ENCODE measurements around the gene CYP26C1.

Gene CYP26C1

DNA sequence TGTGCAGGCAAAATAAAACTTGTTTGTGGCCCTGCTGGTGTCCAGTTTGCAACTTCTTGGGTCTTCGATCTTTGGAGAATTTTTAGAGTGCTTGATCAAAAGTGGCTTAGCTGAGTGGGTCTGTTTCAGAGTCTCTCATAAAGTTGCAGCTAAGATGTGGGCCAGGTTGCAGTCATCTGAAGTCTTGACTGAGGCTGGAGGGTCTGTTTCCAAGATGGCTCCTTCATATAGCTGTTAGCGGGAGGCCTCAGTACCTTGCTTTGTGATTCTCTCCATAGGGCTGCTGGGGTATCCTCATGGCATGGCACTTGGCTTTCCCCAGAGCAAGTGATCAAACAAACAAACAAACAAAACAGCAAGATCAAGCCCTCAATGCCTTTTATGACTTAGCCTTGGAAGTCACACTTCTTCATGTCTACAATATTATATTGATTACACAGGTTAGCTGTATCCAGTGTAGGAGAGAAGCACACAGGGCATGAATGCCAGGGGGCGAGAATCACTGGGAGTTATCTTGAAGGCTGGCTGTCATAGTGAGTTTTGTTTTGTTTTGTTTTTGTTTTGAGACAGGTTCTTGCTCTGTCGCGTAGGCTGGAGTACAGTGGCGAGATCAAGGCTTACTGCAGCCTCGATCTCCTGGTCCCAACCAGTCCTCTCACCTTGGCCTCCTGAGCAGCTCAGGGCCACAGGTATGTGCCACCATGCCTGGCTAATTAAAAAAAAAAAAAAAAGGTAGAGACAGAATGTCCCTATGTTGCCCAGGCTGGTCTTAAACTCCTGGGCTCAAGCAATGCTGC, 23.3 kb downstream of the CYP26C1 start:
- no peak overlapping the region for H3K4me3 ChIP-seq (ENCODE audit: low read depth, low read length)
- no peaks in the 10 kb centered on the region for H3K36me3 ChIP-seq (ENCODE audit: control insufficient read depth, insufficient read depth, low read length)
- no peaks in the 10 kb centered on the region for H3K9me3 ChIP-seq (ENCODE audit: control insufficient read depth, insufficient read depth, low read length)
- H3K27me3 ChIP-seq (ENCODE audit: control insufficient read depth, insufficient read depth, low read length) = peaks cover 10% of the 10 kb centered on the region
- peaks cover 12% of the 10 kb centered on the region for H3K4me1 ChIP-seq (ENCODE audit: control insufficient read depth, insufficient read depth, low read length)
- no peak overlapping the region for H3K9ac ChIP-seq (ENCODE audit: low read depth, low read length)

DNA sequence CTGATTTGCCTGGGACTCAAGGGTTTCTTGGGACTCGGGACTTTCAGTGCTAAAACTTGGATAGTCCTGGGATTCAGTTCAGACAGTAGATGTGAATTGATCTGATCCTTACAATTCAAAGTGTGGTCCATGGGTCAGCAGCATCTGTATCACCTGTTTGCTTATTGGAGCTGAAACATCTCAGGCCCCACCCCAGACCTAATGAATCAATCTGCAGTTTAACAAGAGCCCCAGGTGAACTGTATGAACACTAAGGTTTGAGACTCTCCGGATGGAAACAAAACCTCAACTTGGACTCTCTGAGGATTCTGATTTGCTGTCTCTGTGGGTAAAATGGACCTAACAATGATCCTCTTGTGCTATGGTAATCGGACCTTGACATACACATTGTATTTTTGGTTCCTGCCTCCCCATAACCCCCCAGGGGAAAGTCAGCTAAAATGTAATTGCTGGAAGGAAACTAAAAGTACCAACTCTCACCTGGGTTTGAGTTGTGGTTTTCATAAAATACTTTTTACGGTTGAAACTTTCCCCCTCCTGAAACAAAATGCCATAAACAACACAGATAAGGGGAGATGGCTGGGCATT, 24.8 kb downstream of the CYP26C1 start:
- Histone ChIP-seq H3K4me3 (ENCODE audit: low read depth, low read length) (no peak overlapping the region), H3K4me1 (ENCODE audit: control insufficient read depth, insufficient read depth, low read length) (peaks cover 9% of the 10 kb centered on the region), H3K36me3 (ENCODE audit: control insufficient read depth, insufficient read depth, low read length) (no peaks in the 10 kb centered on the region), H3K9me3 (ENCODE audit: control insufficient read depth, insufficient read depth, low read length) (no peaks in the 10 kb centered on the region), H3K27me3 (ENCODE audit: control insufficient read depth, insufficient read depth, low read length) (no peaks in the 10 kb centered on the region), H3K9ac (ENCODE audit: low read depth, low read length) (no peak overlapping the region)

DNA sequence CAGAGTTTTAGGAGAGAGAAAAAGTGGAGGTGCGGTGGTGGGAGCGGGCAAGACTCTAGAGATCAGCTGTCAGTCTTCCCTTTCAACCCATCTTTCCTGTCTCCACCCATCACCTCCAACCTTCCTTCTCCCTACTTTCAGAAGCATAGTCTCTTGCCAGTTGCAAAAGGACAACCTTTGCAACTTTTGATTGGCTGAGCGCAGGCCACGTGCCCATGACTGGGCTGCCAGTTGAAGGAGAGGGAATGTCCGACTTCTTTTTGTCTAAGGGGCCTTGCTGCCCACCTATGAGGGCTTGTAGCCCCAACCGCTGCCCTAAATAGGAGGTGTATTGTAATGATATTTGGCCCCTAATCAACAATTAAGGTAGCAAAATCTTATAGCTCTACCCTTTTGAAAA, 25.7 kb downstream of the CYP26C1 start:
- Histone ChIP-seq H3K9me3 (ENCODE audit: control insufficient read depth, insufficient read depth, low read length) (no peaks in the 10 kb centered on the region), H3K4me3 (ENCODE audit: low read depth, low read length) (no peak overlapping the region), H3K27me3 (ENCODE audit: control insufficient read depth, insufficient read depth, low read length) (no peaks in the 10 kb centered on the region), H3K9ac (ENCODE audit: low read depth, low read length) (no peak overlapping the region), H3K36me3 (ENCODE audit: control insufficient read depth, insufficient read depth, low read length) (no peaks in the 10 kb centered on the region), H3K4me1 (ENCODE audit: control insufficient read depth, insufficient read depth, low read length) (peaks cover 9% of the 10 kb centered on the region)

DNA sequence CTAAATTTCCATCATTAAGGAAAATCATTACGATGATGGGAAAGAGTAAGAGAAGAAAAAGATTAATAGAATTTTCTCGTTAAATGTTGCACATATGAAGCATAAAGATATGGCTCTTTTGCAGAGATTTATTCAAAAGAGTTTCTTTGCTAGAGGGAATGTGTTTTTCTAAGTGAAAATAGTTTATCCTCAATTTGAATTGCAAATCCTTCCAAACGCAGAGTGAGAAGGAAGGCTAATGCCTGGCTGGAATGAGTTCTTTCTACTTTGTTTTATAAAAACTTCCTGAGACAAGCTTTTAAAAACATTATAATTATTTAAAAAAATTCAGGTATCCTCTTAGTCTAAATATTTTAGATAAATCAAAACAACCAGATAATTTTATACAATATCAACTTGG, 27.2 kb downstream of the CYP26C1 start:
- peaks cover 9% of the 10 kb centered on the region for H3K4me1 ChIP-seq (ENCODE audit: control insufficient read depth, insufficient read depth, low read length)
- H3K36me3 ChIP-seq (ENCODE audit: control insufficient read depth, insufficient read depth, low read length) = no peaks in the 10 kb centered on the region
- no peaks in the 10 kb centered on the region for H3K27me3 ChIP-seq (ENCODE audit: control insufficient read depth, insufficient read depth, low read length)
- H3K9me3 ChIP-seq (ENCODE audit: control insufficient read depth, insufficient read depth, low read length) = no peaks in the 10 kb centered on the region
- H3K4me3 ChIP-seq (ENCODE audit: low read depth, low read length) = no peak overlapping the region
- H3K9ac ChIP-seq (ENCODE audit: low read depth, low read length) = no peak overlapping the region

DNA sequence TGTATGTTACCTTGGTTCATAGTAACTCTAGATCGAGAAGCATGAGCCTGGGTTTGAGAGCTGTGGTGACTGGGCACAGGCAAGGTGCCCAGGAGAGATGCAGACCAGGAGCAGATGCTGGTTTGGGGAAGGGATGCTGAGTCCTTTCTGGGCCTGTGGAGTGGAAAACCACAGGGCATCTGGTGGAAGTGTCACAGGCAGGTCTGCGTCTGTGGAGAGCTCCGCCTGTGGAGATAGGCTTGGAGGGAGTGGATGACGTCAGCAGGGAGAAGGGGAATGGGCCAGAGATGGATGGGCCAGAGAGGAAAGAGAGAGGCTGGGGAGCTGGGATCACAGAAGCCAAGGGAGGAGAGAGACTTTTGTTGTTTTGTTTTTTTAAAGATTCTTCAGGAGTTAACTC, 27.9 kb downstream of the CYP26C1 start:
- Histone ChIP-seq H3K4me1 (ENCODE audit: control insufficient read depth, insufficient read depth, low read length) (peaks cover 9% of the 10 kb centered on the region), H3K4me3 (ENCODE audit: low read depth, low read length) (no peak overlapping the region), H3K36me3 (ENCODE audit: control insufficient read depth, insufficient read depth, low read length) (no peaks in the 10 kb centered on the region), H3K27me3 (ENCODE audit: control insufficient read depth, insufficient read depth, low read length) (no peaks in the 10 kb centered on the region), H3K9me3 (ENCODE audit: control insufficient read depth, insufficient read depth, low read length) (no peaks in the 10 kb centered on the region), H3K9ac (ENCODE audit: low read depth, low read length) (no peak overlapping the region)

DNA sequence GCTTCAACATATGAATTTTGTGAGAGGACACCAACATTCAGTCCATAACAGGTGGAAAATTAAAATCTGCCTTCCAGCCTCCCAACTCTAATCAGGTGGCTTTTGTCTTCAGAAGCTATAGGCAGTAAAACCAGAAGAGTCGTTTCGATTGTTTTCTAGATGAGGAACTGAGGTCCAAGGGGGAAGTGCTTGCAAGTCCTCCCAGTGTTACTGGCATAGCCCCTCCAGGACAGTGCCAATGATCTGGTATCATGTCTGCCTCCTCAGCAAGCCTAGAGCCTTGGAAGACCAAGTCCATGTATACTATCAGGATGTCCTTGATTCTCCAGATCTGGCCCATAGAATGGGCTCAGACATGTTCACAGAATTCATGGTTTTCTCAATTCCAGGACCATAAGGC, 30.0 kb downstream of the CYP26C1 start:
- no peaks in the 10 kb centered on the region for H3K9me3 ChIP-seq (ENCODE audit: control insufficient read depth, insufficient read depth, low read length)
- H3K9ac ChIP-seq (ENCODE audit: low read depth, low read length) = no peak overlapping the region
- H3K4me1 ChIP-seq (ENCODE audit: control insufficient read depth, insufficient read depth, low read length) = peaks cover 9% of the 10 kb centered on the region
- H3K27me3 ChIP-seq (ENCODE audit: control insufficient read depth, insufficient read depth, low read length) = no peaks in the 10 kb centered on the region
- no peak overlapping the region for H3K4me3 ChIP-seq (ENCODE audit: low read depth, low read length)
- H3K36me3 ChIP-seq (ENCODE audit: control insufficient read depth, insufficient read depth, low read length) = no peaks in the 10 kb centered on the region

DNA sequence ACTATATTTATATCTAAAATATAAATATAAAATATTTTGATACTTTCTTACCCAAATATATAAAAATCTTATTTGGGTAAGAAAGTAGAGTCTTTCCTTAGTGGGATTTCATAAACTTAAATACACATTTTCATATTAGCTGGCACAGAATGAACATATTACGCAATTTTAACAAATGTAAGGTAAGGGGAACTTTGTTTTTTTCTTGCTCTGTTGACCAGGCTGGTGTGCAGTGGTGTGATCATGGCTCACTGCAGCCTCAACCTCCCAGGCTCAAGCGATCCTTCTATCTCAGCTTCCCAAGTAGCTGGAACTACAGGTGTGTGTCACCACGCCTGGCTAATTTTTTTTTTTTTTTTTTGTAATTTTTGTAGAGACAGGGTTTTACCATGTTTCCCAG, 31.4 kb downstream of the CYP26C1 start:
- H3K4me1 ChIP-seq (ENCODE audit: control insufficient read depth, insufficient read depth, low read length) = peaks cover 9% of the 10 kb centered on the region
- H3K27me3 ChIP-seq (ENCODE audit: control insufficient read depth, insufficient read depth, low read length) = no peaks in the 10 kb centered on the region
- no peaks in the 10 kb centered on the region for H3K36me3 ChIP-seq (ENCODE audit: control insufficient read depth, insufficient read depth, low read length)

DNA sequence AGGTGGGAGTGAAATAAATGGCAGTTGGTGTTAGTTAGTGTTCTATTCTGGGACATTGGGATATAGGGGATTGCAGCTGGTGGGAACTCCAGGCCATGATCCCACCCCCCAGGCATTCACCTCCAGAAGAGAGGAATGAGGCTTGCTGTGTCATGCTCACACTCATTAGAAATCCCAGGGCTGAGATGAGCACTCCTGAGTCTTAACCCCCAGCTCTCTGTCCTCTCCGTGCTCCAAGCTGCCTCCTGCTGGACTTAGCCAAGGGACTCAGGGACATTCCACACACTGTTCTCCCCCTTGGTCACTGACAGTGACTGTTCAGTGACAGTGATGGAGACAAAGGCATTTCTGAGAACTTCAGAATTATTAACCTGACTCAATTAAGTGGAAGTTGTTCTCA, 34.6 kb downstream of the CYP26C1 start:
- no peak overlapping the region for H3K9ac ChIP-seq (ENCODE audit: low read depth, low read length)
- no peaks in the 10 kb centered on the region for H3K27me3 ChIP-seq (ENCODE audit: control insufficient read depth, insufficient read depth, low read length)
- H3K4me1 ChIP-seq (ENCODE audit: control insufficient read depth, insufficient read depth, low read length) = no peaks in the 10 kb centered on the region
- H3K4me3 ChIP-seq (ENCODE audit: low read depth, low read length) = no peak overlapping the region
- no peaks in the 10 kb centered on the region for H3K36me3 ChIP-seq (ENCODE audit: control insufficient read depth, insufficient read depth, low read length)
- H3K9me3 ChIP-seq (ENCODE audit: control insufficient read depth, insufficient read depth, low read length) = no peaks in the 10 kb centered on the region

More for the DNA sequence above, 31.4 kb downstream of the CYP26C1 start:
- Histone ChIP-seq H3K9ac (ENCODE audit: low read depth, low read length) (no peak overlapping the region), H3K4me3 (ENCODE audit: low read depth, low read length) (no peak overlapping the region), H3K9me3 (ENCODE audit: control insufficient read depth, insufficient read depth, low read length) (no peaks in the 10 kb centered on the region)

DNA sequence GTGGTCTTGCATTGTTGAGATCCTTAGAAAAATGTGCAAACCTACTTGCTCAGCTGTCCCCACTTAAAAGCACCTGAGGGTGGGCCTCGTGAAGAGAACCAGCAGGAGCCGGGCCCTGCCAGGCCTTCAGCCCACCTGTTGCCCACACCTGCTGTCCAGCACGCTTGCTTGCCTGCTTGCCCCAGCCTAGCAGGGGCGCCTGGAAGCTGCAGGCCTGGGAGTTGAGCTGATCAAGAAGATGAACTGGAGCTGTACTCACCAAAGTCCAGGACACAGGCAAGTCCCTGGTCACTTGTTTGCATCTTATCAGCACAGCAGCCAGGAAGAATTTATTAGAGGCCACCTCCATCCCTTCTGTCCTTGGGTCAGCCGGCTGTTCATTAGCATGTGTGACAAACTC, 36.3 kb downstream of the CYP26C1 start:
- Histone ChIP-seq H3K9ac (ENCODE audit: low read depth, low read length) (no peak overlapping the region), H3K4me1 (ENCODE audit: control insufficient read depth, insufficient read depth, low read length) (no peaks in the 10 kb centered on the region), H3K9me3 (ENCODE audit: control insufficient read depth, insufficient read depth, low read length) (no peaks in the 10 kb centered on the region), H3K4me3 (ENCODE audit: low read depth, low read length) (no peak overlapping the region), H3K36me3 (ENCODE audit: control insufficient read depth, insufficient read depth, low read length) (no peaks in the 10 kb centered on the region), H3K27me3 (ENCODE audit: control insufficient read depth, insufficient read depth, low read length) (no peaks in the 10 kb centered on the region)

DNA sequence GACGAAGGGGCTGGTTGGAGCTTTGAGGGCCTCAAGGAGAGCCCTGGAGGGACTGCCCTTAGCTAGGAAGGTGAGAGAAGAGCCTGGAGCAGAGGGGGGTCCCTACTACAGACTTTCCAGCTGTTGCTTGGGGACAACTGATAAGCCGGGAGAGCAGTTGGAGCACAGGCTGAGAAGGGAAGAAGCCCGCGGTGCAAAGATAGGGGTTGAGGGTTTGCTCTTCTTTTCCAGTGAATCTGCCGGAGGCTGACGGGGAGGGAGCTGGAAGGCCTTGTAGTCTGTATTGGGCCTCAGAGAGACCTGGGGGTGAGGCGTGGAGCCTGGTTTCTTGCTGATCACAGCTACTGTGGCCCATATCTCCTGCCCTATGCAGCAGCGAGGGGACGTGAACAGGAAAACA, 36.8 kb downstream of the CYP26C1 start:
- Histone ChIP-seq H3K9ac (ENCODE audit: low read depth, low read length) (no peak overlapping the region), H3K4me3 (ENCODE audit: low read depth, low read length) (no peak overlapping the region), H3K9me3 (ENCODE audit: control insufficient read depth, insufficient read depth, low read length) (no peaks in the 10 kb centered on the region), H3K27me3 (ENCODE audit: control insufficient read depth, insufficient read depth, low read length) (no peaks in the 10 kb centered on the region), H3K36me3 (ENCODE audit: control insufficient read depth, insufficient read depth, low read length) (no peaks in the 10 kb centered on the region), H3K4me1 (ENCODE audit: control insufficient read depth, insufficient read depth, low read length) (no peaks in the 10 kb centered on the region)

DNA sequence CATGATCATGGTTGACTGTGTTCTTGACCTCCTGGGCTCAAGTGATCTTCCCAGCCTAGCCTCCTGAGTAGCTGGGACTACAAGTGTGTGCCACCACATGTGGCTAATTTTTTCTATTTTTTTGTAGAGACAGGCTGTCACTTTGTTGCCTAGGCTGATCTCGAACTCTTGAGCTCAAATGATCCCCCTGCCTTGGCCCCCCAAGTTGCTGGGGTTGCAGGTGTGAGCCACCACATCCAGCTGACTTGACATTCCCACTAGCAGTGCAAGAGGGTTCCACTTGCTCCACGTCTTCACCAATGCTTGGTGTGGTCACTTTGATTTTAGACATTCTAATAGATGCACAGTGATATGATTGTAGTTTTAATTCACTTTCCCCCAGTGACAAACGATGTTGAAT, 38.2 kb downstream of the CYP26C1 start:
- no peaks in the 10 kb centered on the region for H3K27me3 ChIP-seq (ENCODE audit: control insufficient read depth, insufficient read depth, low read length)
- H3K36me3 ChIP-seq (ENCODE audit: control insufficient read depth, insufficient read depth, low read length) = no peaks in the 10 kb centered on the region
- H3K4me3 ChIP-seq (ENCODE audit: low read depth, low read length) = no peak overlapping the region
- H3K4me1 ChIP-seq (ENCODE audit: control insufficient read depth, insufficient read depth, low read length) = no peaks in the 10 kb centered on the region
- H3K9ac ChIP-seq (ENCODE audit: low read depth, low read length) = no peak overlapping the region
- no peaks in the 10 kb centered on the region for H3K9me3 ChIP-seq (ENCODE audit: control insufficient read depth, insufficient read depth, low read length)

DNA sequence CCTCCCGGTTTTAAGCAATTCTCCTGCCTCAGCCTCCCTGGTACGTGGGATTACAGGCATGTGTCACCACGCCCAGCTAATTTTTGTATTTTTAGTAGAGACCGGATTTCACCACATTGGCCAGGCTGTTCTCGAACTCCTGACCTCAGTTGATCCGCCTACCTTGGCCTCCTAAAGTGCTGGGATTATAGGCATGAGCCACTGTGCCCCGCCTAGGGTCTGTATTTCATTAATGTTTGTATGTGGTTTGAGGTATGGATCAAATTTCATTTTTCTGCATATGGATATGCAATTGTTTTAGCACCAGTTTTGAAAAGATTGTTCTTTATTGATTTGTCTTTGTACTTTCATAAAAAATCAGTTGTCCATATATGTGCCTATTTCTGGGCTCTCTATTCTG, 39.1 kb downstream of the CYP26C1 start:
- H3K36me3 ChIP-seq (ENCODE audit: control insufficient read depth, insufficient read depth, low read length) = no peaks in the 10 kb centered on the region
- H3K4me3 ChIP-seq (ENCODE audit: low read depth, low read length) = no peak overlapping the region
- no peaks in the 10 kb centered on the region for H3K4me1 ChIP-seq (ENCODE audit: control insufficient read depth, insufficient read depth, low read length)
- no peaks in the 10 kb centered on the region for H3K27me3 ChIP-seq (ENCODE audit: control insufficient read depth, insufficient read depth, low read length)
- no peaks in the 10 kb centered on the region for H3K9me3 ChIP-seq (ENCODE audit: control insufficient read depth, insufficient read depth, low read length)
- no peak overlapping the region for H3K9ac ChIP-seq (ENCODE audit: low read depth, low read length)

Data from iPS-15b (cell line).